H9 (cell line): ENCODE measurements around the gene YIPF1. TPM values are rescaled to one million over a fixed set of nuclear protein-coding genes. Genes with fewer than 3 reads are reported as not detected.

Experiments used
- DNase-seq: peaks from one replicate; pipeline ENCODE4 v3.0.0-alpha.2; 2017
- H2AFZ ChIP-seq: one replicate; pipeline ENCODE4 v1.6.1; 2013; ENCODE audit warnings: mild to moderate bottlenecking, low read length, control low read depth, moderate library complexity
- H2AK5ac ChIP-seq: 2 replicates; pipeline ENCODE4 v1.6.1; 2013; ENCODE audit warnings: low read length, control low read depth, mixed read lengths; ENCODE audit not compliant: insufficient read length
- H2BK120ac ChIP-seq: one replicate; pipeline ENCODE4 v1.6.1; 2013; ENCODE audit warnings: low read depth, mild to moderate bottlenecking, low read length, control low read depth, inconsistent platforms; ENCODE audit not compliant: poor library complexity, severe bottlenecking
- H2BK12ac ChIP-seq: 2 replicates; pipeline ENCODE4 v1.6.1; 2013; ENCODE audit warnings: low read length, control low read depth, mixed read lengths, low read depth; ENCODE audit not compliant: insufficient read length
- H2BK15ac ChIP-seq: 2 replicates; pipeline ENCODE4 v1.6.1; 2013; ENCODE audit warnings: low read depth, low read length, control low read depth
- H2BK20ac ChIP-seq: one replicate; pipeline ENCODE4 v1.6.1; 2013; ENCODE audit warnings: low read depth, mild to moderate bottlenecking, low read length, control low read depth, inconsistent platforms; ENCODE audit not compliant: poor library complexity, severe bottlenecking
- H2BK5ac ChIP-seq: 2 replicates; pipeline ENCODE4 v1.6.1; 2013; ENCODE audit warnings: low read length, control low read depth, mixed read lengths; ENCODE audit not compliant: insufficient read length
- H3K14ac ChIP-seq: 2 replicates; pipeline ENCODE4 v1.6.1; 2013; ENCODE audit warnings: low read length, control low read depth; ENCODE audit not compliant: insufficient read depth
- H3K18ac ChIP-seq: 2 replicates; pipeline ENCODE4 v1.6.1; 2013; ENCODE audit warnings: low read depth, mild to moderate bottlenecking, mixed read lengths, low read length, control low read depth; ENCODE audit not compliant: insufficient read length
- H3K23ac ChIP-seq: 2 replicates; pipeline ENCODE4 v1.6.1; 2013; ENCODE audit warnings: low read length, control low read depth, mixed read lengths, low read depth; ENCODE audit not compliant: insufficient read length
- H3K23me2 ChIP-seq: 2 replicates; pipeline ENCODE4 v1.6.1; 2013; ENCODE audit warnings: low read depth, mild to moderate bottlenecking, mixed read lengths, low read length, control low read depth; ENCODE audit not compliant: insufficient read length, poor library complexity, severe bottlenecking
- H3K27ac ChIP-seq: 2 replicates; pipeline ENCODE4 v1.5.1; 2013; ENCODE audit warnings: low read length, control low read depth, mixed read lengths, low read depth; ENCODE audit not compliant: insufficient read length
- H3K27me3 ChIP-seq: 2 replicates; pipeline ENCODE4 v1.6.1; 2013; ENCODE audit warnings: low read length, control low read depth, inconsistent platforms; ENCODE audit not compliant: insufficient read depth
- H3K4ac ChIP-seq: 2 replicates; pipeline ENCODE4 v1.6.1; 2013; ENCODE audit warnings: low read depth, mild to moderate bottlenecking, control low read depth, inconsistent platforms, low read length, moderate library complexity
- H3K4me1 ChIP-seq: 2 replicates; pipeline ENCODE4 v1.6.1; 2013; ENCODE audit warnings: low read length, control low read depth, inconsistent platforms; ENCODE audit not compliant: insufficient read depth
- H3K4me2 ChIP-seq: 2 replicates; pipeline ENCODE4 v1.6.1; 2013; ENCODE audit warnings: low read length, control low read depth, mixed read lengths; ENCODE audit not compliant: insufficient read length, insufficient read depth
- H3K56ac ChIP-seq: 2 replicates; pipeline ENCODE4 v1.6.1; 2013; ENCODE audit warnings: low read depth, mild to moderate bottlenecking, mixed read lengths, low read length, control low read depth; ENCODE audit not compliant: insufficient read length
- H3K79me1 ChIP-seq: 2 replicates; pipeline ENCODE4 v1.6.1; 2013; ENCODE audit warnings: low read depth, mild to moderate bottlenecking, moderate library complexity, low read length, control low read depth, inconsistent platforms; ENCODE audit not compliant: insufficient read depth, poor library complexity, severe bottlenecking
- H3K79me2 ChIP-seq: 2 replicates; pipeline ENCODE4 v1.6.1; 2013; ENCODE audit warnings: low read length, control low read depth, inconsistent platforms; ENCODE audit not compliant: insufficient read depth
- H3K9ac ChIP-seq: 2 replicates; pipeline ENCODE4 v1.6.1; 2013; ENCODE audit warnings: low read length, control low read depth, mixed read lengths; ENCODE audit not compliant: insufficient read length; ENCODE audit errors: extremely low read depth
- H3K9me3 ChIP-seq: one replicate; pipeline ENCODE4 v1.6.1; 2013; ENCODE audit warnings: low read depth, low read length, inconsistent platforms; ENCODE audit not compliant: control insufficient read depth
- H3T11ph ChIP-seq: one replicate; pipeline ENCODE4 v1.6.1; 2013; ENCODE audit warnings: mild to moderate bottlenecking, low read length, control low read depth, inconsistent platforms
- H4K20me1 ChIP-seq: one replicate; pipeline ENCODE4 v1.6.1; 2013; ENCODE audit not compliant: control insufficient read depth, insufficient read length, insufficient read depth
- H4K5ac ChIP-seq: 2 replicates; pipeline ENCODE4 v1.6.1; 2013; ENCODE audit warnings: low read depth, mild to moderate bottlenecking, mixed read lengths, low read length, control low read depth; ENCODE audit not compliant: insufficient read length
- H4K8ac ChIP-seq: replicated peaks from 2 replicates; pipeline ENCODE4 v1.6.1; 2013; ENCODE audit warnings: low read length, control low read depth, mixed read lengths, low read depth; ENCODE audit not compliant: insufficient read length
- H4K91ac ChIP-seq: 2 replicates; pipeline ENCODE4 v1.6.1; 2013; ENCODE audit warnings: low read depth, mild to moderate bottlenecking, moderate library complexity, mixed read lengths, low read length, control low read depth; ENCODE audit not compliant: insufficient read length
- H3K27ac Mint-ChIP-seq, 3 experiments: 2 replicates in 2 of 3; 3 replicates in 1 of 3; pipeline ENCODE4 v1.8.0; 2020 to 2021; ENCODE audit warnings: mixed read lengths in 3 of 3, mild to moderate bottlenecking in 1 of 3, moderate library complexity in 1 of 3
- H3K27me3 Mint-ChIP-seq: 2 replicates; pipeline ENCODE4 v1.8.0; 2021; ENCODE audit warnings: low read depth, mild to moderate bottlenecking, moderate library complexity, mixed read lengths
- H3K36me3 Mint-ChIP-seq, 3 experiments: 2 replicates in 2 of 3; 3 replicates in 1 of 3; pipeline ENCODE4 v1.8.0; 2020 to 2021; ENCODE audit warnings: low read depth in 3 of 3, mixed read lengths in 3 of 3; ENCODE audit not compliant: insufficient read depth in 1 of 3
- H3K4me1 Mint-ChIP-seq, 2 experiments: 2 replicates each; pipeline ENCODE4 v1.8.0; 2020; ENCODE audit warnings: mixed read lengths in 2 of 2
- H3K4me3 Mint-ChIP-seq, 2 experiments: 2 replicates in 1 of 2; 3 replicates in 1 of 2; pipeline ENCODE4 v1.8.0; 2020 to 2021; ENCODE audit warnings: mild to moderate bottlenecking in 2 of 2, mixed read lengths in 2 of 2, moderate library complexity in 1 of 2
- H3K9me3 Mint-ChIP-seq, 2 experiments: 2 replicates in 1 of 2; 3 replicates in 1 of 2; pipeline ENCODE4 v1.8.0; 2020; ENCODE audit warnings: mild to moderate bottlenecking in 2 of 2, mixed read lengths in 2 of 2, moderate library complexity in 1 of 2
- WGBS: extraction: QIAGEN DNeasy Blood & Tissue Kit; methylation state at CpG from one replicate; pipeline ENCODE4 v1.1.7; 2013; ENCODE audit warnings: missing lambda C conversion rate, low lambda C conversion rate, mixed read lengths; ENCODE audit not compliant: insufficient read length; ENCODE audit errors: extremely low coverage; 5-methylcytosine and 5-hydroxymethylcytosine counted together
- total RNA-seq: library from RNA; stranded (reverse); gene quantifications from 2 replicates; pipeline ENCODE4 v1.2.1, GENCODE V29; 2021
- TF ChIP-seq, protein P1 (sequence below): fragments of 200-600 bp; sonication (generic); conservative IDR thresholded peaks from 3 replicates; pipeline ENCODE4 v1.8.0; 2021; ENCODE audit warnings: antibody characterized with exemption, mild to moderate bottlenecking

YIPF1 gene
- total RNA-seq, 1 experiment from 2014 or later = 29.1 TPM

DNA sequence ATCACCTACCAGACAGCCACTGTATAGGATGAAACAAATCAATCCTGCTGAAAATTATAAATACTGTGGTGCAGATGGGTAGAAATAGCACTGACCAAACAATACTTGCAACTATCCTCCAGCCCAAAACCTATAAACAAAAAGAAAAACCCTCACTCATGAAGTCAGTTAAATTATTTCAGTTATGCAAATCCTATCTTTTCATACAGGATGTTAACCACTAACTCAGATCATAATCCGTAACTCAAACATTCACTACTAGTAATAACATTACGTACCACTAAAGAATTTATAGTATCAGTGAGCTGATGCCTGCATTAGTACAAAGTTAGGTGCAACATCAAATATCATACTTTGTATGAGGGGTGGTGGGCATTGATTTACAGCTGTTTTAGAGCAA is 54.1 kb downstream of the YIPF1 start:
- no peaks in the 10 kb centered on the region for H3K4me1 ChIP-seq
- no peak overlapping the region for H2BK120ac ChIP-seq
- DNase-seq = no peak
- Mint-ChIP-seq H3K27me3 (no peaks in the 10 kb centered on the region; the same call in 1 of the 2 replicates), H3K27ac (no peak overlapping the region), H3K4me3 (no peak overlapping the region), H3K36me3 (peaks cover 14 to 32% (median 27%) of the 10 kb centered on the region in 3 experiments), H3K9me3 (no peaks in the 10 kb centered on the region; a peak in 1 of 5 replicates), H3K4me1 (peaks cover 10 to 11% of the 10 kb centered on the region in 2 experiments)
- H2BK15ac ChIP-seq = no peak overlapping the region
- H3K9ac ChIP-seq = no peak overlapping the region
- H2AFZ ChIP-seq = no peak overlapping the region
- H2BK5ac ChIP-seq = no peak overlapping the region
- no peak overlapping the region for H4K8ac ChIP-seq
- H3K56ac ChIP-seq = no peak overlapping the region
- no peak overlapping the region for H3K4me2 ChIP-seq
- no CpG with 5 or more reads among the region's 2 CpGs for WGBS
- H3K4ac ChIP-seq = no peak overlapping the region
- no peak overlapping the region for H3K23ac ChIP-seq
- no peak overlapping the region for H2AK5ac ChIP-seq
- no peak overlapping the region for H3T11ph ChIP-seq
- no peaks in the 10 kb centered on the region for H3K9me3 ChIP-seq
- H3K27ac ChIP-seq = no peak overlapping the region
- H4K5ac ChIP-seq = no peak overlapping the region
- H3K14ac ChIP-seq = no peak overlapping the region
- H3K27me3 ChIP-seq = no peaks in the 10 kb centered on the region
- no peak overlapping the region for H3K18ac ChIP-seq
- H2BK12ac ChIP-seq = no peak overlapping the region
- peaks cover 6% of the 10 kb centered on the region for H3K23me2 ChIP-seq
- peaks cover 7% of the 10 kb centered on the region for H3K79me1 ChIP-seq
- no peaks in the 10 kb centered on the region for H4K20me1 ChIP-seq
- no peak overlapping the region for H4K91ac ChIP-seq
- TF ChIP-seq, protein P1, sequence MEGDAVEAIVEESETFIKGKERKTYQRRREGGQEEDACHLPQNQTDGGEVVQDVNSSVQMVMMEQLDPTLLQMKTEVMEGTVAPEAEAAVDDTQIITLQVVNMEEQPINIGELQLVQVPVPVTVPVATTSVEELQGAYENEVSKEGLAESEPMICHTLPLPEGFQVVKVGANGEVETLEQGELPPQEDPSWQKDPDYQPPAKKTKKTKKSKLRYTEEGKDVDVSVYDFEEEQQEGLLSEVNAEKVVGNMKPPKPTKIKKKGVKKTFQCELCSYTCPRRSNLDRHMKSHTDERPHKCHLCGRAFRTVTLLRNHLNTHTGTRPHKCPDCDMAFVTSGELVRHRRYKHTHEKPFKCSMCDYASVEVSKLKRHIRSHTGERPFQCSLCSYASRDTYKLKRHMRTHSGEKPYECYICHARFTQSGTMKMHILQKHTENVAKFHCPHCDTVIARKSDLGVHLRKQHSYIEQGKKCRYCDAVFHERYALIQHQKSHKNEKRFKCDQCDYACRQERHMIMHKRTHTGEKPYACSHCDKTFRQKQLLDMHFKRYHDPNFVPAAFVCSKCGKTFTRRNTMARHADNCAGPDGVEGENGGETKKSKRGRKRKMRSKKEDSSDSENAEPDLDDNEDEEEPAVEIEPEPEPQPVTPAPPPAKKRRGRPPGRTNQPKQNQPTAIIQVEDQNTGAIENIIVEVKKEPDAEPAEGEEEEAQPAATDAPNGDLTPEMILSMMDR = no peak
- no peak overlapping the region for H2BK20ac ChIP-seq
- H3K79me2 ChIP-seq = peaks cover 22% of the 10 kb centered on the region; the same call in 1 of the 2 replicates
